WERI-Rb-1 (cell line): ENCODE results near the gene CHMP1A.

Experiments
- DNase-seq: peaks from one replicate; pipeline ENCODE4 v3.0.0-alpha.2; 2020
- H3K27ac ChIP-seq: fragments of 250-450 bp; sonication (Bioruptor Pico); 2 replicates; pipeline ENCODE4 v1.5.1; 2020; ENCODE audit warnings: mild to moderate bottlenecking, moderate library complexity
- H3K27me3 ChIP-seq: fragments of 250-450 bp; sonication (Bioruptor Pico); 2 replicates; pipeline ENCODE4 v1.5.1; 2021; ENCODE audit warnings: mild to moderate bottlenecking, low read depth, moderate library complexity; ENCODE audit not compliant: insufficient read depth, severe bottlenecking
- H3K36me3 ChIP-seq: fragments of 250-450 bp; sonication (Bioruptor Pico); 2 replicates; pipeline ENCODE4 v1.5.1; 2020; ENCODE audit warnings: mild to moderate bottlenecking, moderate library complexity
- H3K4me3 ChIP-seq: 2 replicates; pipeline ENCODE4 v1.5.1; 2011; ENCODE audit warnings: low read depth, mild to moderate bottlenecking, control low read depth, low read length
- H3K9me3 ChIP-seq: fragments of 250-450 bp; sonication (Bioruptor Pico); 2 replicates; pipeline ENCODE4 v1.5.1; 2021; ENCODE audit warnings: mild to moderate bottlenecking, moderate library complexity; ENCODE audit not compliant: severe bottlenecking
- CTCF ChIP-seq: IDR thresholded peaks from 2 replicates; pipeline ENCODE4 v1.5.1; 2011; ENCODE audit warnings: low read depth, mild to moderate bottlenecking, control low read depth, inconsistent platforms, low read length

CHMP1A gene

GRCh38 chr16:89655062-89655643 is 2.4 kb downstream of the CHMP1A start:
- Histone ChIP-seq H3K9me3 (no peaks in the 10 kb centered on the region), H3K36me3 (peaks cover 5% of the 10 kb centered on the region), H3K27ac (no peak overlapping the region), H3K4me3 (no peak overlapping the region), H3K27me3 (no peaks in the 10 kb centered on the region)
- no peak for DNase-seq
- TF ChIP-seq CTCF = no peak

DNA sequence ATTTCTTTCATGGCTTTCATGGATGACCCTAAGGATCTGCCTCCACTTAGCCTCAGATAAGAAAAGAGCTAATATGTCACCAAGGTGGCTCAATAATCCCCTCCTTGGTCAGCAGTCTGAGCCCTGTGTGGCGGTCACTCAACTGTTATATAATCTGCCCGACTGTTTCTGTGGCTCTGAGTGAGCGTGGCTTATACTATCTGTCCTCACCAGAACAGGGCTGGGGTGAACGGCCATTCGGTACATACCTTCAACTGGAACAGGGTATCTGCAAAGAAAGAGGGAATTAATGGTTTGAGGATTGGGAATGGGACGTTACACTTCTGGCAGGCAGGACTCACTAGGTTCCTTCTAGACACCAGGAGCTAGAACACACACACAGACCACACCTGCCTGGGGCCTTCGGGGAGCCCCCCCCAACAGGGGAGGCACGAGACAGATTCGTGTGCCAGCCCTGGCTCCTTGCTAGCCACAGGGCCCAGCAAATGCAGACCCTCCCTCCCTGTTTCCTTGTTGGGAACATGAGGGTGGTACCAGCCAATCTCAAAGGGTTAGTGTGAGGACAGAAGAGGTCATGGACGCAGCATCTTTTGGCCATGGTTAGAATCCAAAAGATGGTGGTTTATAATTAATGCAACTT is 3.7 kb downstream of the CHMP1A start:
- Histone ChIP-seq H3K27ac (no peak overlapping the region), H3K9me3 (no peaks in the 10 kb centered on the region), H3K36me3 (no peaks in the 10 kb centered on the region), H3K27me3 (no peaks in the 10 kb centered on the region), H3K4me3 (no peak overlapping the region)
- no peak for DNase-seq
- no peak for TF ChIP-seq CTCF

DNA sequence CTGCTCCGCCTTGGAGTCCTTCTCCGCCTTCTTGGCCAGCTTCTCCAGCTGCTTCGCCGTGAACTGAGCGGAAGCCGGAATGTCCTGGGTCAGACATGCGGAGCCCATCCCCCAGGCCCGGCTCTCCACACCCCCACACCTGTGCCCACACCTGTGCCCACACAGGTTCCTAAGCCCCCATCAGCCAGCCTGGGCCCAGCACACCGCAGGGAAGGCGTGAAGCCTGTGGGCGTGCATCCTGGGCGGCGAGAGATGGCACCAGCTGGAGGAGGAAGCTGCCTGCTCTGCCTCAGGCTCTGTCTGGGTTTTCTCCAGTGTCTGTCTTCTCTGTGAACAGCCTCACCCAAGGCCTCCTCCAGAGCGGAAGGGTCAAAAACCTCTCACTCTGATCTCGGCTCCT is 5.9 kb downstream of the CHMP1A start:
- no peak for DNase-seq
- Histone ChIP-seq H3K9me3 (no peaks in the 10 kb centered on the region), H3K4me3 (no peak overlapping the region), H3K27ac (no peak overlapping the region), H3K36me3 (no peaks in the 10 kb centered on the region), H3K27me3 (no peaks in the 10 kb centered on the region)
- TF ChIP-seq CTCF = no peak

DNA sequence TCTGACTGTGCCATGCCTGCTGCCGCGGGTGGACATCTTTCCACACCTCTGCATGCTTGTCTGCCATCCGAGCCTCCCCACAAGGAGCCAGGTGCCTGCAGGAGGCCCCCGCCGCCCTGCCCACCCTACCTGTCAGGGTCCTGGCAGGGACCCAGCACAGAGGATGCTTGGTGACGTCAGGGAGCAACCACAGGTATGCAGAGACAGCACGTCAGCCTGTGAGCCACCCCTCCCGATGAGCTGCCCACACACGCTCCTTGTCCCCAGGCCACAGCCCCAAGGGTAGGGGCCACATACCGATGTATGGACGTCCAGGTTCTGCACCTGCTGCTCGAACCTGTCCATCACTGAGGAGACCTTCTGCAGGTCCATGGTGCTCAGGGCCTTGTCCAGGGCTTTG is 10.6 kb downstream of the CHMP1A start:
- Histone ChIP-seq H3K36me3 (no peaks in the 10 kb centered on the region), H3K27me3 (no peaks in the 10 kb centered on the region), H3K4me3 (no peak overlapping the region), H3K27ac (no peak overlapping the region), H3K9me3 (no peaks in the 10 kb centered on the region)
- DNase-seq = no peak
- no peak for TF ChIP-seq CTCF

GRCh38 chr16:89646270-89646669 is 11.2 kb downstream of the CHMP1A start:
- Histone ChIP-seq H3K4me3 (no peak overlapping the region), H3K27me3 (no peaks in the 10 kb centered on the region), H3K9me3 (no peaks in the 10 kb centered on the region), H3K27ac (no peak overlapping the region), H3K36me3 (no peaks in the 10 kb centered on the region)
- TF ChIP-seq CTCF = no peak
- DNase-seq = no peak

DNA sequence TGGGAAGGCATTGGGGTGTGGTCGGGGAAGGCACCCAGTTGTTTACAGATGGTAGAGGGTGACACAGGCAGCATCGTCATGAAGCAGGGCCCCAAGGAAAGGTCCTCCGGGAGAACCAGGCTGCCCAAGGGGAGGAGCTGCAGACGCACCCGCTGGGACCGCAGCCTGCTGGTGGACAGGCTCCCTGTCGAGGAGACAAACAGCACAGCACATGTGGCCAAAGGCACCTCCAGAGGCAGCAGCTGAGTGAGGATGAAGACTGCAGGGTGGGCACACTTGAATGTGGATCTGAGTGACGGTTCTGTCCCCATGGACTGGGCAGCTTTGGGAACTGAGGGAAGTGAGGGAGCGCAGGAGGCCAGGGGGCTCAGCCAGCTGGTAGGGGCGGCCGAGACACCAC is 12.4 kb downstream of the CHMP1A start:
- H3K27me3 ChIP-seq = no peaks in the 10 kb centered on the region
- DNase-seq = no peak
- H3K27ac ChIP-seq = no peak overlapping the region
- TF ChIP-seq CTCF = no peak
- H3K36me3 ChIP-seq = no peaks in the 10 kb centered on the region
- H3K9me3 ChIP-seq = no peaks in the 10 kb centered on the region
- no peak overlapping the region for H3K4me3 ChIP-seq
